HEK293 (cell line): Measurements from ENCODE around the gene RAC3.
A peak's percentile ranks its signal among the peaks of the same experiment; 100 is the strongest.

Source experiments
- CTCF ChIA-PET: fragments of 350-600 bp; formaldehyde crosslinking; extraction: SDS; loops from one replicate; lab custom pipeline; 2021; ENCODE audit warnings: antibody characterized with exemption; lab: Yijun Ruan, JAX
- POLR2A ChIA-PET: fragments of 300-600 bp; formaldehyde crosslinking; extraction: SDS; loops from one replicate; lab custom pipeline; 2020; ENCODE audit warnings: antibody characterized with exemption, inconsistent platforms; lab: Yijun Ruan, JAX
- H3K27ac ChIP-seq: fragments of 200-500 bp; sonication (Bioruptor generic); 2 replicates; pipeline ENCODE4 v1.5.1; 2014; ENCODE audit warnings: low read depth, low read length, control low read depth, inconsistent platforms; ENCODE audit errors: extremely low read depth
- H3K36me3 ChIP-seq, 2 experiments: fragments of 200-500 bp in 1 of 2; sonication (Bioruptor generic) in 1 of 2; 1 replicate in 1 of 2; 2 replicates in 1 of 2; pipeline ENCODE4 v1.5.1; 2014 to 2017; ENCODE audit warnings: inconsistent platforms in 2 of 2, low read length in 2 of 2; ENCODE audit not compliant: control insufficient read depth in 2 of 2, insufficient read depth in 1 of 2
- H3K4me1 ChIP-seq: fragments of 200-500 bp; sonication (Bioruptor generic); 2 replicates; pipeline ENCODE4 v1.5.1; 2014; ENCODE audit warnings: mild to moderate bottlenecking, low read length, inconsistent platforms; ENCODE audit not compliant: control insufficient read depth, insufficient read depth
- H3K4me3 ChIP-seq: 2 replicates; pipeline ENCODE4 v1.5.1; 2011; ENCODE audit warnings: low read depth, mild to moderate bottlenecking, control low read depth, low read length, moderate library complexity
- H3K9me3 ChIP-seq: fragments of 200-500 bp; sonication (Bioruptor generic); 2 replicates; pipeline ENCODE4 v1.5.1; 2014; ENCODE audit warnings: low read depth, low read length, inconsistent platforms; ENCODE audit not compliant: control insufficient read depth, insufficient read depth
- GFI1B ChIP-seq: fragments of 450-650 bp; formaldehyde crosslinking; IDR thresholded peaks from 2 replicates; pipeline ENCODE4 v1.5.1; 2016; ENCODE audit warnings: missing biosample characterization, missing genetic modification characterization
- GLIS1 ChIP-seq: fragments of 450-650 bp; formaldehyde crosslinking; IDR thresholded peaks from 2 replicates; pipeline ENCODE4 v1.5.1; 2016; ENCODE audit warnings: missing biosample characterization, missing genetic modification characterization
- GLIS2 ChIP-seq: fragments of 450-650 bp; formaldehyde crosslinking; IDR thresholded peaks from 2 replicates; pipeline ENCODE4 v1.5.1; 2016; ENCODE audit warnings: missing biosample characterization, missing genetic modification characterization
- HOXA7 ChIP-seq: sonication (generic); formaldehyde crosslinking; IDR thresholded peaks from 2 replicates; pipeline ENCODE4 v1.8.1; 2022; ENCODE audit warnings: missing genetic modification reagents, borderline replicate concordance
- KLF7 ChIP-seq: fragments of 450-650 bp; formaldehyde crosslinking; IDR thresholded peaks from 2 replicates; pipeline ENCODE4 v1.5.1; 2016; ENCODE audit warnings: missing biosample characterization, missing genetic modification characterization, borderline replicate concordance
- OVOL3 ChIP-seq: fragments of 450-650 bp; formaldehyde crosslinking; IDR thresholded peaks from 2 replicates; pipeline ENCODE4 v1.5.1; 2016; ENCODE audit warnings: missing biosample characterization, missing genetic modification characterization
- PRDM1 ChIP-seq: fragments of 450-650 bp; formaldehyde crosslinking; IDR thresholded peaks from 2 replicates; pipeline ENCODE4; 2016; ENCODE audit warnings: missing biosample characterization, missing genetic modification characterization
- SCRT2 ChIP-seq: fragments of 450-650 bp; formaldehyde crosslinking; IDR thresholded peaks from 2 replicates; pipeline ENCODE4 v1.5.1; 2016; ENCODE audit warnings: missing biosample characterization, missing genetic modification characterization
- ZNF19 ChIP-seq: fragments of 450-650 bp; formaldehyde crosslinking; IDR thresholded peaks from 2 replicates; pipeline ENCODE4; 2016; ENCODE audit warnings: missing biosample characterization, missing genetic modification characterization, low read depth
- ZNF202 ChIP-seq: fragments of 450-650 bp; formaldehyde crosslinking; IDR thresholded peaks from 2 replicates; pipeline ENCODE4 v1.5.1; 2016; ENCODE audit warnings: missing biosample characterization, missing genetic modification characterization, borderline replicate concordance
- ZNF221 ChIP-seq: fragments of 450-650 bp; formaldehyde crosslinking; IDR thresholded peaks from 2 replicates; pipeline ENCODE4 v1.5.1; 2017; ENCODE audit warnings: missing biosample characterization, missing genetic modification characterization, borderline replicate concordance
- ZNF24 ChIP-seq: fragments of 450-650 bp; formaldehyde crosslinking; IDR thresholded peaks from 2 replicates; pipeline ENCODE4 v1.5.1; 2016; ENCODE audit warnings: missing biosample characterization, missing genetic modification characterization
- ZNF423 ChIP-seq: fragments of 450-650 bp; formaldehyde crosslinking; IDR thresholded peaks from 2 replicates; pipeline ENCODE4 v1.5.1; 2016; ENCODE audit warnings: missing biosample characterization, missing genetic modification characterization
- ZNF510 ChIP-seq: fragments of 450-650 bp; formaldehyde crosslinking; IDR thresholded peaks from 2 replicates; pipeline ENCODE4 v1.5.1; 2018; ENCODE audit warnings: mild to moderate bottlenecking, missing genetic modification characterization, missing biosample characterization; ENCODE audit not compliant: insufficient replicate concordance
- ZNF514 ChIP-seq: fragments of 450-650 bp; formaldehyde crosslinking; IDR thresholded peaks from 2 replicates; pipeline ENCODE4 v1.5.1; 2016; ENCODE audit warnings: missing biosample characterization, missing genetic modification characterization
- ZNF521 ChIP-seq: fragments of 450-650 bp; formaldehyde crosslinking; IDR thresholded peaks from 2 replicates; pipeline ENCODE4 v1.5.1; 2017; ENCODE audit warnings: missing biosample characterization, mild to moderate bottlenecking, missing genetic modification characterization
- ZNF560 ChIP-seq: fragments of 450-650 bp; formaldehyde crosslinking; IDR thresholded peaks from 2 replicates; pipeline ENCODE4 v1.5.1; 2017; ENCODE audit warnings: missing biosample characterization, missing genetic modification characterization, borderline replicate concordance
- ZNF571 ChIP-seq: fragments of 450-650 bp; formaldehyde crosslinking; IDR thresholded peaks from 2 replicates; pipeline ENCODE4 v1.5.0; 2017; ENCODE audit warnings: missing biosample characterization, missing genetic modification characterization
- ZNF785 ChIP-seq: fragments of 450-650 bp; formaldehyde crosslinking; IDR thresholded peaks from 2 replicates; pipeline ENCODE4 v1.5.1; 2016; ENCODE audit warnings: missing biosample characterization, missing genetic modification characterization
- ZNF837 ChIP-seq: fragments of 450-650 bp; formaldehyde crosslinking; IDR thresholded peaks from 2 replicates; pipeline ENCODE4 v1.5.1; 2016; ENCODE audit warnings: missing biosample characterization, missing genetic modification characterization
- TF ChIP-seq, protein P1 (sequence below): fragments of 450-650 bp; formaldehyde crosslinking; IDR thresholded peaks from 2 replicates; pipeline ENCODE4 v1.5.1; 2016; ENCODE audit warnings: missing biosample characterization, missing genetic modification characterization
- TF ChIP-seq, protein P2 (sequence below): fragments of 450-650 bp; formaldehyde crosslinking; IDR thresholded peaks from 2 replicates; pipeline ENCODE4 v1.5.1; 2016; ENCODE audit warnings: missing biosample characterization, missing genetic modification characterization, borderline replicate concordance

RAC3 gene

DNA sequence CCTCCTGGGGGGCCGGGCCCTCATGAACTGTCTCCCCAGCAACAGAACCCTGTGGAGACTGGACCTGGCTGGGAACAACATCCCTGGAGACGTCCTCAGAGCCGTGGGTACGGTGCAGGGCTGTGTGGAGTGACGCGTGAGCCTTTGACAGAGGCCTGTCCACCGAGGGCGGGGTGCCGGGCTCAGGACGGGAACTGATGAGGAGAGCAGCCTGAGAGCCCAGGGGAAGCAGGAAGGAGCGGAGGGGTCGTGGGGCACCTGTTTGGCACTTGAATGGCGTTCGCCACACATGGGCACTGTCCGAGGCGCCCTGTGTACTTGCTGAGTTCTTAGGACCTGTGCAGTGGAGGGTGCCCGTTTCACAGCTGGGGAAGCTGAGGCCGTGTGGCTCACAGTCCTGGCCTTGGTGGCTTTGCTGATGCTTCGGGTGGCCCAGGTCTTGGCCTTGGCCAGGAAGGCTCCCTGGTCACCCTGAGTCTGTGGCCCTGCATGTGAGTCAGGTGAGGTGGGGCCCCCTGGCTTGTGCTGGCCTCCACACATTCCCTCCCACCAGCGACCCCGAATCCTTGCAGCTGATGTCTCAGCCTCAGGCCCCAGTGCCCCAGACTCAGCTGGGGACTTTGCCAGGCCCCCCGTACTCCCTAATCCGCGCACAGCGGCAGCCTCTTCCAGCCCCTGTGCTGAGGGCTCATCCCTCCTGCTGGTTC lies 5.9 kb upstream of the RAC3 start:
- TF ChIP-seq OVOL3 (tag by site-specific recombination) (no peak), PRDM1 (tag by site-specific recombination) (no peak), ZNF560 (tag by site-specific recombination) (no peak), ZNF221 (tag by site-specific recombination) (no peak), GLIS2 (tag by site-specific recombination) (0 out of 2 replicates have a peak, but pooled peaks have one; percentile 34), ZNF423 (tag by site-specific recombination) (no peak), GLIS1 (tag by site-specific recombination) (peak; percentile 61; the same call in 1 of the 2 replicates)
- TF ChIP-seq, protein P1, sequence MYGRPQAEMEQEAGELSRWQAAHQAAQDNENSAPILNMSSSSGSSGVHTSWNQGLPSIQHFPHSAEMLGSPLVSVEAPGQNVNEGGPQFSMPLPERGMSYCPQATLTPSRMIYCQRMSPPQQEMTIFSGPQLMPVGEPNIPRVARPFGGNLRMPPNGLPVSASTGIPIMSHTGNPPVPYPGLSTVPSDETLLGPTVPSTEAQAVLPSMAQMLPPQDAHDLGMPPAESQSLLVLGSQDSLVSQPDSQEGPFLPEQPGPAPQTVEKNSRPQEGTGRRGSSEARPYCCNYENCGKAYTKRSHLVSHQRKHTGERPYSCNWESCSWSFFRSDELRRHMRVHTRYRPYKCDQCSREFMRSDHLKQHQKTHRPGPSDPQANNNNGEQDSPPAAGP (tag by site-specific recombination) = no peak
- TF ChIP-seq, protein P2, sequence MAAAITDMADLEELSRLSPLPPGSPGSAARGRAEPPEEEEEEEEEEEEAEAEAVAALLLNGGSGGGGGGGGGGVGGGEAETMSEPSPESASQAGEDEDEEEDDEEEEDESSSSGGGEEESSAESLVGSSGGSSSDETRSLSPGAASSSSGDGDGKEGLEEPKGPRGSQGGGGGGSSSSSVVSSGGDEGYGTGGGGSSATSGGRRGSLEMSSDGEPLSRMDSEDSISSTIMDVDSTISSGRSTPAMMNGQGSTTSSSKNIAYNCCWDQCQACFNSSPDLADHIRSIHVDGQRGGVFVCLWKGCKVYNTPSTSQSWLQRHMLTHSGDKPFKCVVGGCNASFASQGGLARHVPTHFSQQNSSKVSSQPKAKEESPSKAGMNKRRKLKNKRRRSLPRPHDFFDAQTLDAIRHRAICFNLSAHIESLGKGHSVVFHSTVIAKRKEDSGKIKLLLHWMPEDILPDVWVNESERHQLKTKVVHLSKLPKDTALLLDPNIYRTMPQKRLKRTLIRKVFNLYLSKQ = no peak
- TF ChIP-seq, all 188 proteins: peak for 2
- CTCF ChIA-PET = interaction anchor here (0.6 to 2.5 kb wide), 7 partner anchors 16 to 163 kb away, joined by 3 to 10 read pairs (median 4); no protein-coding TSS in a partner anchor
- Histone ChIP-seq H3K4me3 (no peak overlapping the region), H3K9me3 (no peaks in the 10 kb centered on the region), H3K27ac (no peak overlapping the region), H3K36me3 (peaks cover 0 to 54% of the 10 kb centered on the region in 2 experiments; a peak in 2 of 3 replicates), H3K4me1 (peaks cover 11% of the 10 kb centered on the region)
- POLR2A ChIA-PET = interaction anchor here (0.6 to 2.0 kb wide), 3 partner anchors 12 to 425 kb away, joined by 3 to 8 read pairs (median 3); partner anchors contain the start of genes CYBC1 and DCXR

DNA sequence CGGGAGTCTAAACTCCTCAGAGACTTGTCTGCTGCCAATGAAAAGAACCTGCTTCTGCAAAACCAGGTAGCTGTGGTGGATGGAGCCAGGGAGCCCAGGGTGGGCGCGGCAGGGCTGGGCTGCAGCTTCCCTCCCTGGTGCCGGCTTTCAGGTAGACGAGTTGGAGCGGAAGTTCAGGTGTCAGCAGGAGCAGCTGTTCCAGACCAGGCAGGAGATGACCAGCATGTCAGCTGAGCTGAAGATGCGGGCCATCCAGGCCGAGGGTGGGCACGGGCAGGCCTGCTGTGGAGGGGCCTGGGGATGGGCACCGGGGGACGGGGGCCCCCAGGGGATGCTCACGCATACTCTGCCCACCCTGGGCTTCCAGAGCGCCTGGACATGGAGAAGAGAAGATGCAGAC lies 3.2 kb upstream of the RAC3 start:
- Histone ChIP-seq H3K4me3 (no peak overlapping the region), H3K27ac (no peak overlapping the region), H3K4me1 (peaks cover 11% of the 10 kb centered on the region)
- POLR2A ChIA-PET = interaction anchor here (0.7 to 2.3 kb wide), 6 partner anchors 9 to 318 kb away, joined by 3 to 13 read pairs (median 4); partner anchors contain the start of gene DCXR
- TF ChIP-seq GFI1B (no peak), ZNF202 (tag by site-specific recombination) (no peak), ZNF514 (no peak), ZNF571 (tag by site-specific recombination) (no peak), ZNF521 (tag by site-specific recombination) (no peak), ZNF24 (tag by site-specific recombination) (no peak)
- TF ChIP-seq, all 188 proteins: peak for 0
- Histone ChIP-seq H3K9me3 (no peaks in the 10 kb centered on the region), H3K36me3 (peaks cover 0 to 64% of the 10 kb centered on the region in 2 experiments; a peak in 2 of 3 replicates)
- CTCF ChIA-PET = interaction anchor here (0.7 to 3.3 kb wide), 8 partner anchors 8 to 161 kb away, joined by 3 to 35 read pairs (median 4); partner anchors contain the start of genes DCXR and PYCR1

DNA sequence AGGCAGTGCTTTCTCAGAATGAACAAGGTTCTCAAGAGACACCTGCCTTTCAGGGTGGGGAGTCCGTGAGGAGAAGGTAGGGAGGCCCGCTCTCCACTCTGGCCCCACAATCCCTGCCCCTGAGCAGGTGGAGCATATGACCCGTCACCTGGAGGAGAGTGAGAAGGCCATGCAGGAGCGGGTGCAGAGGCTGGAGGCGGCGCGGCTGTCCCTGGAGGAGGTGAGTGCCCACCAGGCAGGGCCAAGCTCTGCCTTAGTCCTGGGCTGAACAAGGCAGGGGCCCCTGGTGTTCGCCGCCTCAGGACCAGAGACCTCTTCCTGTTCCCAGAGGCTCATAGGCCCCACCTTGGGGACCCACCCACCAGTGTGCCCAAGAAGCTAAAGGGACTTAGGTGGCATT lies 2.5 kb upstream of the RAC3 start:
- TF ChIP-seq KLF7 (no peak), ZNF571 (tag by site-specific recombination) (no peak), HOXA7 (CRISPR knock-in tag) (no peak), SCRT2 (no peak), ZNF19 (tag by site-specific recombination) (no peak), ZNF785 (tag by site-specific recombination) (no peak), ZNF837 (tag by site-specific recombination) (no peak), ZNF510 (no peak)
- CTCF ChIA-PET = interaction anchor here (0.7 to 3.6 kb wide), 11 partner anchors 8 to 345 kb away, joined by 3 to 35 read pairs (median 5); partner anchors contain the start of genes CENPX, DCXR, LRRC45 and PYCR1

More for the DNA sequence above, 2.5 kb upstream of the RAC3 start:
- Histone ChIP-seq H3K36me3 (peaks cover 0 to 69% of the 10 kb centered on the region in 2 experiments; a peak in 2 of 3 replicates), H3K4me3 (no peak overlapping the region), H3K4me1 (peaks cover 8% of the 10 kb centered on the region), H3K27ac (no peak overlapping the region), H3K9me3 (no peaks in the 10 kb centered on the region)
- POLR2A ChIA-PET = interaction anchor here (1.1 to 6.0 kb wide), 8 partner anchors 7 to 162 kb away, joined by 4 to 56 read pairs (median 12); partner anchors contain the start of genes CENPX, DCXR, GPS1 and LRRC45
